HG02852 (cell line): ENCODE measurements around the gene ANO9.
"Not testable (repeated sequence)": the region's sequence is repeated elsewhere in the genome, so short reads cannot be mapped to it uniquely, and the experiment has no call there.

Experiments
- ATAC-seq: cut with Tn5 transposase; IDR thresholded peaks from one replicate; pipeline ENCODE4 v1.9.1; 2021; ENCODE audit warnings: mild to moderate bottlenecking, moderate library complexity; ENCODE audit not compliant: unreplicated experiment

ANO9 gene

DNA sequence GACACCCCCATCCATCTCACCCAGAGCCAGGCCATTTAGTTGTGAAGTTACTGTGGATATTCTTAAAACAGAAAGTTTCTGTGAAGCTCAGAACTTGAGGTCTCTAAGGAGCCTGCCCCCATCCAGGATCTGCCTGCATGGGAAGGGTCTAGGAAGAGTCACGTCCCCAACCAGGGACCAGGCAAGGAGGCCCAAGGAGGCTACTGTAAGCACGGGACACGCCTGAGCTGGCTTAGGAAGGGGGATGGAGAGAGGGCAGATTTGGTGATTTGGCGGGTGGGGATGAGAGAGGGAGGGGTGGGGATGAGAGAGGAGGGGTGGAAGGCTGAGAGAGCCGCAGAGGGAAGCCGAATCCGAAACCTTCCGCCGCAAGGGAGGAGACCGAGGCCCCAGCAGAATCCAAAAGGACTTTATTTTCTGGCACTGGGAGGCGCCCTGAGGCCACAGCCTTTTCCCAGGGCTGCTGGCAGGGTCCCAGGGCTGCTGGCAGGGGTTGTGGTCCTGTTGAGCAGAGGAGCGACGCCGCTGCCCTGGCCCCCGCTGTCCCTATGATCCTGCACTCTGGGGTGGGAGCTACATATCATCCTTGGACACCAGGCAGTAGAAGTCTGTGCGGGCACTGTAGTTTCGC lies 36.4 kb downstream of the ANO9 start:
- no peak for ATAC-seq

DNA sequence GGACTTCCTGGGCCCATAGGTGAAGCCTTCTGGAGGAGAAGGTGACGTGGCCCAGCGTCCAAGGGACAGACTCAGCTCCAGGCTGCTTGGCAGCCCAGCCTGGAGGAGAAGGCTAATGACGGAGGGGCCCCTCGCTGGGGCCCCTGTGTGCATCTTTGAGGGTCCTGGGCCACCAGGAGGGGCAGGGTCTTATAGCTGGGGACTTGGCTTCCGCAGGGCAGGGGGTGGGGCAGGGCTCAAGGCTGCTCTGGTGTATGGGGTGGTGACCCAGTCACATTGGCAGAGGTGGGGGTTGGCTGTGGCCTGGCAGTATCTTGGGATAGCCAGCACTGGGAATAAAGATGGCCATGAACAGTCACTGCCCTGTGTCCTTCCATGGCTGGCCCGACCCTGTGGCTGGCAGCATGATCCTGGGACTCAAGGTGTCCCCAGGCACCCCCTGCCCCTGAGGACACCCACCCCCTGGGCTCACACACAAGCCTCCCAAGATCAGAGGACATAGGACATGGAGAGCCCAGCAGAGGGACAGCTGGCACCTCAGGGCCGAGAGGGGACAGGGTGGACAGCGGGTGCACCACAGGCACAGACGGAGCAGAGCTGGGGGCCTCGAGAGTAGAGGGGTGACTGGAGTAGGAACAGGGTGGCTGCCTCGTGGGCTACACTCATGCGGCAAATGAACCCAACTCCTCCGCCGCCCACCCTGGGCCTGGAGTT lies 37.1 kb downstream of the ANO9 start:
- ATAC-seq = no peak

DNA sequence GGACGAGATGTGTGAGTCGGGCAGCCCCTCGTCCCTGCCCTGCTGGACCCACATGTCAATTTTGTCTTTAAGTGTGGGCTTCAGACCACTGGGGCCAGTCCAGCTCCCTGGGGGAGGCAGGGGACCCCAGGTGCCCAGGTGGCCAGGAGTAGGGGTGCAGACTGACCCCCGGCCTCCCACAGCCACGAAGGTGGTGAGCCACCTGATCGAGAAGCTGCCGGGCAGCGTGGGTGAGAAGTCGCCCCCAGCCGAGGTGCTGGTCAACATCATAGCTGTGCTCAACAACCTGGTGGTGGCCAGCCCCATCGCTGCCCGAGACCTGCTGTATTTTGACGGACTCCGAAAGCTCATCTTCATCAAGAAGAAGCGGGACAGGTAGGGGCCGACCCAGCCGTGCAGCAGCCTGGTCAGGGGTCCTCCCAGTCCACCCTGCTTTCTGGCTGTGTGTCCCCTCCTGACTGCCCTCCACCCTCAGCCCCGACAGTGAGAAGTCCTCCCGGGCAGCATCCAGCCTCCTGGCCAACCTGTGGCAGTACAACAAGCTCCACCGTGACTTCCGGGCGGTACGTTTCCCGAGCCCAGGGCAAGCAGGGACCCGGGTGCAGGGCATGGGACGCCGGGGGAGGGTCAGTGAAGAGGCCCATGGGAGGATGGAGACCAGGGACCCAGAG lies 37.9 kb downstream of the ANO9 start:
- ATAC-seq = no peak

DNA sequence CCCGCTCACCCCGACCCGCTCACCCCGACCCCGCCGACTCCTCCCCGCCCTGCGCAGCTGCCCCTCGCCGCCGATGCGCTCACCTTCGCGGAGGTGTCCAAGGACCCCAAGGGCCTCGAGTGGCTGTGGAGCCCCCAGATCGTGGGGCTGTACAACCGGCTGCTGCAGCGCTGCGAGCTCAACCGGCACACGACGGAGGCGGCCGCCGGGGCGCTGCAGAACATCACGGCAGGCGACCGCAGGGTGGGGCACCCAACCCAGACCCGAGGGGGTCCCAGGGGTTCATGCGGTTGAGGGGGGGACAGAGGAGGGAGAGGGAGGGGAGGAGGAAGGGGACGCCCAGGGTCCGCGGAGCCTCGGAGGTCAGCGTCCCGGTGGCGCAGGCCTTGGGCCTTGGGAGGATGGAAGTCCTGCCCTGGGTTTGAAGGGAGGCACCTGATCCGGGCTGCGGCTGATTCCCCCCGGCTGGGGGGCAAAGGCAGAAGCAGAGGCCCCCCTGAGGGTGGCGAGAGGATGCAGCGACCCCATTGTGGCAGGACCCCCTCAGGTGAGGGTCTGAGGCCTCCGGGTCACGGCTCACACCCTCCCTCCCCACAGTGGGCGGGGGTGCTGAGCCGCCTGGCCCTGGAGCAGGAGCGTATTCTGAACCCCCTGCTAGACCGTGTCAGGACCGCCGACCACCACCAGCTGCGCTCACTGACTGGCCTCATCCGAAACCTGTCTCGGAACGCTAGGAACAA lies 38.6 kb downstream of the ANO9 start:
- no peak for ATAC-seq

- ATAC-seq = not testable (repeated sequence)
Measured at GRCh38 chr11:401196-401595, 40.6 kb downstream of the ANO9 start.

- no peak for ATAC-seq
Measured at GRCh38 chr11:400241-400689, 41.5 kb downstream of the ANO9 start.

DNA sequence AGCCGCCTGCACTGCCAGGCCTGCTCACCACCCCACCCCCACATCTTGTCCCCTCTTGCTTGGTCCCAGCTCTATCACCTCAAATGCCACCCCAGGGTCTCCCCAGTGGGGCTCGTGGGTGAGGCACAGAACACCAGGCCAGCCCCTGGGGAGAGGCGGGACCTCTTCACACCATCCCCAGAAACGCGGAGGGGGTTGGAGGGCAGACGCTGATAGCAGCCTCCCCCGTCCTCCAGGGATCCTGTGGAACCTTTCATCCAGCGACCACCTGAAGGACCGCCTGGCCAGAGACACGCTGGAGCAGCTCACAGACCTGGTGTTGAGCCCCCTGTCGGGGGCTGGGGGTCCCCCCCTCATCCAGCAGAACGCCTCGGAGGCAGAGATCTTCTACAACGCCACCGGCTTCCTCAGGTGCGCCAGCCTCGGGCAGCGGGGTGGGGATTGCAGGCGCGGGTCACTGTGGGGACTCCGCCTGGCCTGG lies 42.0 kb downstream of the ANO9 start:
- no peak for ATAC-seq

GRCh38 chr11:398826-399225 lies 43.0 kb downstream of the ANO9 start:
- no peak for ATAC-seq

- peak; percentile 69 for ATAC-seq
Measured at GRCh38 chr11:396948-397548, 44.8 kb downstream of the ANO9 start.

DNA sequence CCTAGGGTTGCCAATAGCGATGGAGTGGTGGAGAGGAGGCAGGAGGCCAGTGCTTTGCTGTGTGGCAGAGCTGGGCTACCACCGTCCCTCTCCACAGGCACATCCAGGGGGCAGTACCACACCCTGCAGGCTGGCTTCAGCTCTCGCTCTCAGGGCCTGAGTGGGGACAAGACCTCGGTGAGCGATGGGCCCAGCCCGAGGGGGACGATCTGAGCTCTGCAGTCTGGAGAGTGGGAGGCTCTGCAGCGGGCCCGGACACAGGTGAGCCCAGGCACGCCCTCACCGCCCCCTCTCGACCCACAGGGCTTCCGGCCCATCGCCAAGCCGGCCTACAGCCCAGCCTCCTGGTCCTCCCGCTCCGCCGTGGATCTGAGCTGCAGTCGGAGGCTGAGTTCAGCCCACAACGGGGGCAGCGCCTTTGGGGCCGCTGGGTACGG lies 45.3 kb downstream of the ANO9 start:
- ATAC-seq = no peak

GRCh38 chr11:395866-396265 lies 45.9 kb downstream of the ANO9 start:
- no peak for ATAC-seq

- no peak for ATAC-seq
Measured at GRCh38 chr11:394858-395655, 46.8 kb downstream of the ANO9 start.

GRCh38 chr11:394034-394857 lies 47.6 kb downstream of the ANO9 start, which contains the start of gene PKP3:
TSS of gene PKP3 (plus strand) at chr11:394209. CDS start at chr11:394293, 84 bp downstream.
- no peak for ATAC-seq

GRCh38 chr11:393219-394033 lies 48.4 kb downstream of the ANO9 start:
- ATAC-seq = no peak

DNA sequence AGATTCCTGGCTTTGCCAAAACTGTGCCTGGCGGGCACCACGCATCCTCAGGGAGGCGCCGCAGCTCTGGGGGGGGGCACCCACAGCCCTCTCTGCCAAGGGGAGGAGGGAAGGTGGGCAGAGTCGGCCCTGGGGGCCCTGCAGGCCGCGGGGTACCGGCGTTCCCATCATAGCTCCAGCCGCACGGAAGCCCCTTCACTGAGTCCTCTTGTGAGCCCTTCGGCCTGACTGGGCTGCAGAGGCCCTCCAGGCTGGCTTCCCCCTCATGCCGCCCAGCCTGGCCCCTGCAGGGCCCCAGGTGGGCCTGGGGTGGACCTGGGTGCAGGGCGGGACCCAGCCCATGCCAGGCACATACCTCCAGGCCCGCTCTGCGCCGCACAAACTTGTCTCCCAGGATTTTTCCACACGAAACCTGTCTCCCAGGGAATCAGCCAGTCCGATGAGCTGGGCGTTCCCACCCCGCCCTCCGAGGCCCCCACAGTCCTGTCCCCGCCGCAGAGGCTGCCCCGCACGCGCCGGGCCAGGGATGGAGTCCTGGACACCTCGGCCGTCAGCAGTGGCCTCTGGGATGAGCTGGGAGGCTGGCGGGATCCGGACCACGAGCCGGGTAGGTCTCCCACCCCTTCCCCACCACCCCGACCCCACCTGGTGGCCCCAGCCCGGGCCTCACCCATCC lies 49.6 kb downstream of the ANO9 start:
- ATAC-seq = no peak

- ATAC-seq = no peak
Measured at GRCh38 chr11:391117-392017, 50.4 kb downstream of the ANO9 start.

DNA sequence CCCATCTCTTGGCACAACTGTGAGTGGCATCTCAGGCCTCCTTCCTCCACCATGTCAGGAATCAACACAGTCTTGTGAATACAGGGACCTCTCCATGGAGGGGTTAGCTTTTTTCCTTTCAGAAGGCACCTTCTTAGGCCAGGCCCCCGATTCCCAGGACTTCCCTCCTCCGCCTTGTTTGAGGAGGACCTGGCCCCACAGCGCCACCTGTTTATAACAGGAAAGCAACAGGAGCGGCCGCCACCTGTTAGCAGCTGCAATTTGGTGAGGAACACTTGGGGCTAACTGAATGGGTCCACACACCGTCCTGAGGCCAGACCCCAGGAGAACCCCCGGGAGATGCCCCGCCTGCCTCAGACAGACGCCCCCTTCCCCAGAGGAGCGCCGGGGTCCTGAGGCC lies 51.6 kb downstream of the ANO9 start:
- no peak for ATAC-seq
